Measurements from ENCODE around the gene KTN1.

Gene KTN1

GRCh38 chr14:55684956-55685584, 105.1 kb downstream of the KTN1 start:
- no peak overlapping the region for H2AFZ ChIP-seq (ENCODE audit: low read depth, low read length)
- H4K20me1 ChIP-seq (ENCODE audit: insufficient read depth, low read length): no peaks in the 10 kb centered on the region
- H3K36me3 ChIP-seq (ENCODE audit: insufficient read depth, low read length): peaks cover 54% of the 10 kb centered on the region
- TF ChIP-seq EZH2 (IDR thresholded peaks at IDR 0.05; ENCODE audit: borderline replicate concordance, low read depth, low read length, severe bottlenecking): no peak
- TF ChIP-seq CTCF (IDR thresholded peaks at IDR 0.05; ENCODE audit: borderline replicate concordance, extremely low read depth, low read length, poor library complexity, severe bottlenecking): no peak
- ATAC-seq (ENCODE audit: insufficient read depth, low read depth): no peak
- H3K9me3 ChIP-seq (ENCODE audit: insufficient read depth, low read length, severe bottlenecking): no peaks in the 10 kb centered on the region
- no peaks in the 10 kb centered on the region for H3K27me3 ChIP-seq (ENCODE audit: insufficient read depth, low read length, poor library complexity)
- no peak overlapping the region for H3K4me2 ChIP-seq (ENCODE audit: insufficient read depth, low read length)
- no peak overlapping the region for H3K9ac ChIP-seq (ENCODE audit: low read depth, low read length)
- DNase-seq: no peak
- H3K4me1 ChIP-seq (ENCODE audit: insufficient read depth, low read length): no peaks in the 10 kb centered on the region
- H3K79me2 ChIP-seq (ENCODE audit: insufficient read depth, low read length): no peaks in the 10 kb centered on the region
- no peak overlapping the region for H3K27ac ChIP-seq (ENCODE audit: low read length)
- H3K4me3 ChIP-seq (ENCODE audit: low read depth in 1 of 2, low read length in 2 of 2): no peak overlapping the region

- Histone ChIP-seq H3K27ac (ENCODE audit: low read length) (no peak overlapping the region), H3K27me3 (ENCODE audit: insufficient read depth, low read length, poor library complexity) (no peaks in the 10 kb centered on the region), H4K20me1 (ENCODE audit: insufficient read depth, low read length) (no peaks in the 10 kb centered on the region), H3K36me3 (ENCODE audit: insufficient read depth, low read length) (peaks cover 38% of the 10 kb centered on the region), H3K9me3 (ENCODE audit: insufficient read depth, low read length, severe bottlenecking) (no peaks in the 10 kb centered on the region), H2AFZ (ENCODE audit: low read depth, low read length) (no peak overlapping the region), H3K9ac (ENCODE audit: low read depth, low read length) (no peak overlapping the region), H3K4me1 (ENCODE audit: insufficient read depth, low read length) (no peaks in the 10 kb centered on the region), H3K4me3 (ENCODE audit: low read depth in 1 of 2, low read length in 2 of 2) (no peak overlapping the region), H3K79me2 (ENCODE audit: insufficient read depth, low read length) (no peaks in the 10 kb centered on the region), H3K4me2 (ENCODE audit: insufficient read depth, low read length) (no peak overlapping the region)
- DNase-seq: no peak
- TF ChIP-seq CTCF (IDR thresholded peaks at IDR 0.05; ENCODE audit: borderline replicate concordance, extremely low read depth, low read length, poor library complexity, severe bottlenecking): no peak
- 0 out of 3 replicates have a peak, but pooled peaks have one; percentile 3 for ATAC-seq (ENCODE audit: insufficient read depth, low read depth)
Observed at GRCh38 chr14:55686713-55687112, 106.7 kb downstream of the KTN1 start.

- no peak overlapping the region for H3K4me2 ChIP-seq (ENCODE audit: insufficient read depth, low read length)
- H2AFZ ChIP-seq (ENCODE audit: low read depth, low read length): no peak overlapping the region
- DNase-seq: no peak
- H3K4me3 ChIP-seq (ENCODE audit: low read depth in 1 of 2, low read length in 2 of 2): no peak overlapping the region
- peaks cover 29% of the 10 kb centered on the region for H3K36me3 ChIP-seq (ENCODE audit: insufficient read depth, low read length)
- TF ChIP-seq CTCF (IDR thresholded peaks at IDR 0.05; ENCODE audit: borderline replicate concordance, extremely low read depth, low read length, poor library complexity, severe bottlenecking): no peak
- TF ChIP-seq EZH2 (IDR thresholded peaks at IDR 0.05; ENCODE audit: borderline replicate concordance, low read depth, low read length, severe bottlenecking): no peak
- H3K27ac ChIP-seq (ENCODE audit: low read length): no peak overlapping the region
- ATAC-seq (ENCODE audit: insufficient read depth, low read depth): no peak
- H3K79me2 ChIP-seq (ENCODE audit: insufficient read depth, low read length): no peaks in the 10 kb centered on the region
- H3K9ac ChIP-seq (ENCODE audit: low read depth, low read length): no peak overlapping the region
- no peaks in the 10 kb centered on the region for H3K27me3 ChIP-seq (ENCODE audit: insufficient read depth, low read length, poor library complexity)
- H3K4me1 ChIP-seq (ENCODE audit: insufficient read depth, low read length): no peaks in the 10 kb centered on the region
- no peaks in the 10 kb centered on the region for H3K9me3 ChIP-seq (ENCODE audit: insufficient read depth, low read length, severe bottlenecking)
- no peaks in the 10 kb centered on the region for H4K20me1 ChIP-seq (ENCODE audit: insufficient read depth, low read length)
Observed at GRCh38 chr14:55688566-55688965, 108.6 kb downstream of the KTN1 start.
